ENCODE data around the gene KLRC1. TPM values are rescaled to one million over a fixed set of nuclear protein-coding genes. Genes with fewer than 3 reads are reported as not detected.

KLRC1 gene
- total and polyA plus RNA-seq, 2 of the 8 experiments (the other 6 are each of a cell fraction or from before 2014, with no cell fraction given), result not detected

- no peak overlapping the region for H2AK5ac ChIP-seq (ENCODE audit: low read depth, low read length)
- no peaks in the 10 kb centered on the region for H3K79me1 ChIP-seq (ENCODE audit: low read depth, low read length)
- H3K9ac ChIP-seq (replicated peaks in 1 of 4; ENCODE audit: extremely low read depth in 1 of 4, low read depth in 3 of 4, low read length in 3 of 4), result no peak overlapping the region
- ChIA-PET POLR2A (ENCODE audit: partially characterized antibody) (no interaction called here), CTCF (ENCODE audit: partially characterized antibody) (no interaction called here)
- H3K27me3 ChIP-seq (replicated peaks in 1 of 4; ENCODE audit: control insufficient read depth in 3 of 4, extremely low read depth in 1 of 4, insufficient read depth in 3 of 4, low read length in 3 of 4), result no peaks in the 10 kb centered on the region
- H4K20me1 ChIP-seq (replicated peaks in 1 of 2; ENCODE audit: control insufficient read depth in 1 of 2, insufficient read depth in 2 of 2, low read length in 2 of 2), result no peaks in the 10 kb centered on the region
- H3K27ac ChIP-seq (ENCODE audit: low read depth, low read length), result no peak overlapping the region
- H3K4ac ChIP-seq (replicated peaks; ENCODE audit: insufficient read length, low read depth, low read length), result no peak overlapping the region
- no peak overlapping the region for H4K8ac ChIP-seq (ENCODE audit: extremely low read depth, insufficient read depth, low read length)
- H2BK5ac ChIP-seq (ENCODE audit: low read depth, low read length), result no peak overlapping the region
- DNase-seq (ENCODE audit: low read depth in 1 of 2, low spot score in 2 of 2) (no peak), FAIRE-seq (no peak)
- H3K9me3 ChIP-seq (ENCODE audit: insufficient read depth in 2 of 2, low read depth in 1 of 2, low read length in 1 of 2), result no peaks in the 10 kb centered on the region; a peak in 1 of 4 replicates
- no peak overlapping the region for H3K23ac ChIP-seq (ENCODE audit: insufficient read length)
- H3K14ac ChIP-seq (ENCODE audit: insufficient read length), result no peak overlapping the region
- no peak overlapping the region for H3K56ac ChIP-seq (replicated peaks; ENCODE audit: insufficient read length, low read depth, low read length)
- H2BK20ac ChIP-seq (ENCODE audit: low read length), result no peak overlapping the region
- no peak overlapping the region for H3K18ac ChIP-seq (ENCODE audit: extremely low read depth, low read length)
- TF ChIP-seq RAD21 (IDR thresholded peaks at IDR 0.05 in 1 of 2, conservative IDR thresholded peaks at IDR 0.05 in 1 of 2; ENCODE audit: low read depth in 2 of 2, low read length in 2 of 2) (peak in 1 of 2 experiments; percentile 22; a peak in 1 of 4 replicates), JUND (IDR thresholded peaks at IDR 0.05; ENCODE audit: low read length) (no peak)
- no peaks in the 10 kb centered on the region for H3K4me1 ChIP-seq (replicated peaks in 1 of 4; ENCODE audit: control insufficient read depth in 3 of 4, insufficient read depth in 4 of 4, low read length in 3 of 4)
- H3K79me2 ChIP-seq (ENCODE audit: control insufficient read depth in 1 of 2, insufficient read depth in 2 of 2, low read length in 2 of 2), result no peaks in the 10 kb centered on the region
- H2BK120ac ChIP-seq (replicated peaks; ENCODE audit: low read depth, low read length), result no peak overlapping the region
- no peak overlapping the region for H2BK15ac ChIP-seq (ENCODE audit: low read length)
- 59% methylated on average over 3 of the region's 3 CpGs; no CpG with 5 or more reads in 1 of the 2 experiments for WGBS, 2 experiments (ENCODE audit: extremely low coverage in 1 of 2, insufficient coverage in 1 of 2, insufficient read length in 1 of 2, insufficient replicate concordance in 2 of 2, low coverage in 1 of 2, low lambda C conversion rate in 2 of 2, missing lambda C conversion rate in 1 of 2)
- no peak overlapping the region for H2AFZ ChIP-seq (ENCODE audit: low read length)
- no peak overlapping the region for H4K91ac ChIP-seq (replicated peaks; ENCODE audit: insufficient read length, low read length)
- H3K36me3 ChIP-seq (ENCODE audit: control insufficient read depth in 2 of 4, insufficient read depth in 4 of 4, low read length in 3 of 4), result no peaks in the 10 kb centered on the region
- H4K5ac ChIP-seq (ENCODE audit: insufficient read length, low read depth, low read length), result no peak overlapping the region
- no peaks in the 10 kb centered on the region for H3K23me2 ChIP-seq (ENCODE audit: low read depth, low read length)
- H3K4me2 ChIP-seq (ENCODE audit: insufficient read depth in 1 of 2, low read depth in 2 of 2, low read length in 2 of 2), result no peak overlapping the region
- no peak overlapping the region for H2BK12ac ChIP-seq (ENCODE audit: low read depth, low read length)
- no peak overlapping the region for H3K4me3 ChIP-seq (ENCODE audit: extremely low read depth in 1 of 4, insufficient read depth in 2 of 4, low read depth in 3 of 4, low read length in 4 of 4)
These were observed 47.9 kb upstream of the KLRC1 start for GRCh38 chr12:10501030-10501429.
